GM12878 (cell line): ENCODE results near the gene UHRF1. TPM values are rescaled to one million over a fixed set of nuclear protein-coding genes. Genes with fewer than 3 reads are reported as not detected.

Source experiments
- ATAC-seq: fragments of 200-7000 bp; cut with Tn5 transposase; 3 replicates; pipeline ENCODE4 v1.9.1; 2020; ENCODE audit warnings: mild to moderate bottlenecking, moderate library complexity
- BruUV-seq: library from RNA; stranded (reverse); fragments of 400-500 nt; replicated peaks from 2 replicates; lab custom pipeline; 2021; lab: Mats Ljungman, UMichigan
- CTCF ChIA-PET: fragments of 300-600 bp; sonication (Branson Sonifier 250); formaldehyde crosslinking; extraction: SDS; loops from one replicate; lab custom pipeline; 2021; ENCODE audit warnings: inconsistent platforms; lab: Yijun Ruan, JAX
- POLR2A ChIA-PET: fragments of 350-600 bp; formaldehyde crosslinking; extraction: SDS; loops from one replicate; lab custom pipeline; 2021; ENCODE audit warnings: inconsistent platforms; lab: Charles Lee
- RAD21 ChIA-PET: fragments of 300-600 bp; sonication (Branson Sonifier 250); formaldehyde crosslinking; loops from one replicate; lab custom pipeline; 2023; ENCODE audit warnings: antibody characterized with exemption; ENCODE audit not compliant: unreplicated experiment; lab: Charles Lee
- SMC1A ChIA-PET: fragments of 300-600 bp; sonication (Branson Sonifier 250); formaldehyde crosslinking; loops from one replicate; lab custom pipeline; 2023; ENCODE audit not compliant: unreplicated experiment, uncharacterized antibody; lab: Charles Lee
- DNase-seq: peaks from one replicate; pipeline ENCODE4 v3.0.0-alpha.2; 2011; ENCODE audit warnings: low read depth, low spot score
- FAIRE-seq: peaks from 3 replicates; lab custom pipeline; 2011; peaks lifted over from hg19 to GRCh38; lab: Jason Lieb, UNC
- H2AFZ ChIP-seq: 2 replicates; pipeline ENCODE4 v1.6.0; 2011; ENCODE audit warnings: low read depth, low read length, control low read depth; ENCODE audit not compliant: control insufficient read depth
- H3K27ac ChIP-seq: 2 replicates; pipeline ENCODE4 v1.5.1; 2011; ENCODE audit warnings: control low read depth; ENCODE audit not compliant: control insufficient read depth, insufficient read depth
- H3K27me3 ChIP-seq, 2 experiments: replicated peaks in 1 of 2; 2 replicates each; pipeline versions ENCODE4 v1.6.0 to v1.6.1; 2011; ENCODE audit warnings: low read length in 1 of 2; ENCODE audit not compliant: control insufficient read depth in 2 of 2, insufficient read depth in 2 of 2
- H3K36me3 ChIP-seq, 2 experiments: 2 replicates each; pipeline ENCODE4 v1.5.1; 2011; ENCODE audit warnings: low read length in 1 of 2; ENCODE audit not compliant: control insufficient read depth in 2 of 2, insufficient read depth in 2 of 2
- H3K4me1 ChIP-seq: 2 replicates; pipeline ENCODE4 v1.6.1; 2011; ENCODE audit warnings: mild to moderate bottlenecking, low read length, moderate library complexity, mixed read lengths; ENCODE audit not compliant: control insufficient read depth, insufficient read depth
- H3K4me2 ChIP-seq: 2 replicates; pipeline ENCODE4 v1.6.0; 2011; ENCODE audit warnings: control low read depth; ENCODE audit not compliant: control insufficient read depth, insufficient read depth
- H3K4me3 ChIP-seq: fragments of 200-600 bp; sonication (generic); 2 replicates; pipeline ENCODE4 v1.5.1; 2016
- H3K79me2 ChIP-seq: 2 replicates; pipeline ENCODE4 v1.6.0; 2011; ENCODE audit warnings: low read length; ENCODE audit not compliant: control insufficient read depth, insufficient read depth
- H3K9ac ChIP-seq: 2 replicates; pipeline ENCODE4 v1.8.0; 2011; ENCODE audit warnings: low read length, control low read depth, mixed read lengths; ENCODE audit not compliant: control insufficient read depth, insufficient read depth
- H3K9me3 ChIP-seq: replicated peaks from 3 replicates; pipeline ENCODE4 v1.5.1; 2011; ENCODE audit warnings: mild to moderate bottlenecking, low read length; ENCODE audit not compliant: control insufficient read depth, insufficient read depth
- H4K20me1 ChIP-seq: 2 replicates; pipeline ENCODE4 v1.6.0; 2011; ENCODE audit not compliant: control insufficient read depth, insufficient read depth
- MYB ChIP-seq: fragments of 150-350 bp; IDR thresholded peaks from 2 replicates; pipeline ENCODE4 v1.6.1; 2014; ENCODE audit warnings: mild to moderate bottlenecking, low read depth, low read length, borderline replicate concordance
- POLR2A ChIP-seq: IDR thresholded peaks from 2 replicates; pipeline ENCODE4 v1.6.1; 2011; ENCODE audit warnings: low read depth, mild to moderate bottlenecking, low read length
- SMARCA5 ChIP-seq: fragments of 450-650 bp; IDR thresholded peaks from 2 replicates; pipeline ENCODE4 v1.6.1; 2017; ENCODE audit warnings: mild to moderate bottlenecking
- SREBF1 ChIP-seq: IDR thresholded peaks from 2 replicates; pipeline ENCODE4 v1.6.1; 2012; ENCODE audit warnings: mild to moderate bottlenecking, low read length
- WGBS: methylation state at CpG from one replicate; pipeline ENCODE4 v1.1.6; 2016; ENCODE audit warnings: low lambda C conversion rate; ENCODE audit not compliant: insufficient replicate concordance, insufficient coverage; ENCODE audit errors: missing lambda C conversion rate; 5-methylcytosine and 5-hydroxymethylcytosine counted together
- in situ Hi-C: fragments of 300-500 bp; cut with MboI; formaldehyde crosslinking; loops from 9 replicates; pipeline ENCODE4 v1.14.3; 2018; ENCODE audit warnings: mixed read lengths
- intact Hi-C: fragments of 100-400 bp; cut with micrococcal nuclease; formaldehyde crosslinking; loops from one replicate; pipeline ENCODE4 v1.14.2; 2022; ENCODE audit not compliant: unreplicated experiment
- polyA plus RNA-seq, 11 experiments: library from polyadenylated mRNA; depleted of rRNA in 4 of 11; unstranded in 6 of 11; stranded (reverse) in 5 of 11; fragments of >200 nt; fragmentation: Nextera tagmentation in 4 of 11; fragmentation: Illumina TruSeq in 1 of 11; extraction: Ambion mirVana in 4 of 11; extraction: Trizol in 1 of 11; gene quantifications; 1 replicate in 1 of 11; 2 replicates in 10 of 11; pipeline versions ENCODE4 v1.2.1 to v1.2.3, GENCODE V29; 2011 to 2016; ENCODE audit warnings: inconsistent platforms in 2 of 11, missing spikeins in 2 of 11, low read depth in 1 of 11
- total RNA-seq, 4 experiments: library from RNA; depleted of rRNA in 3 of 4; stranded (reverse); fragments of >200 nt in 3 of 4; fragmentation: Illumina TruSeq in 1 of 4; extraction: Trizol in 1 of 4; gene quantifications; 2 replicates each; pipeline versions ENCODE4 v1.2.1 to v1.2.3, GENCODE V29; 2013 to 2021
- TF ChIP-seq, protein P1 (sequence below): IDR thresholded peaks from 2 replicates; pipeline ENCODE4 v1.6.1; 2011; ENCODE audit warnings: borderline replicate concordance, low read depth, mild to moderate bottlenecking, moderate library complexity, low read length; ENCODE audit not compliant: insufficient read depth, poor library complexity, severe bottlenecking

The UHRF1 gene
- total and polyA plus RNA-seq, 10 of the 15 experiments (the other 5 are each of a cell fraction or from before 2014, with no cell fraction given): 13.0 to 109 (median 37.7) TPM

DNA sequence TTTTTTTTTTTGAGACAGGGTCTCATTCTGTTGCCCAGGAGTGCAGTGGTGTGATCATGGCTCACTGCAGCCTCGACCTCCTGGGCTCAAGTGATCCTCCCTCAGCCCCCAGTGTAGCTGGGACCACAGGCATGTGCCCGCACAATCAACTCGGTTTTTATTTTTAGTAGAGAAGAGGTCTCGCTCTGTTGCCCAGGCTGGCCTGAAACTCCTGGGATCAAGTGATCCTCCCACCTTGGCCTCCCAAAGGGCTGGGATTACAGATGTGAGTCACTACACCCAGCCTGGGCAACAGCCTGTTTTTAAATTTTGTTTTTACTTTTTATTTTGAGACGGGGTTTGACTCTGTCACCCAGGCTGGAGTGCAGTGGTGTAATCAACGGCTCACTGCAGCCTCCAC lies 57.3 kb downstream of the UHRF1 start (continued):
- TF ChIP-seq, protein P1, sequence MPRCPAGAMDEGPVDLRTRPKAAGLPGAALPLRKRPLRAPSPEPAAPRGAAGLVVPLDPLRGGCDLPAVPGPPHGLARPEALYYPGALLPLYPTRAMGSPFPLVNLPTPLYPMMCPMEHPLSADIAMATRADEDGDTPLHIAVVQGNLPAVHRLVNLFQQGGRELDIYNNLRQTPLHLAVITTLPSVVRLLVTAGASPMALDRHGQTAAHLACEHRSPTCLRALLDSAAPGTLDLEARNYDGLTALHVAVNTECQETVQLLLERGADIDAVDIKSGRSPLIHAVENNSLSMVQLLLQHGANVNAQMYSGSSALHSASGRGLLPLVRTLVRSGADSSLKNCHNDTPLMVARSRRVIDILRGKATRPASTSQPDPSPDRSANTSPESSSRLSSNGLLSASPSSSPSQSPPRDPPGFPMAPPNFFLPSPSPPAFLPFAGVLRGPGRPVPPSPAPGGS: no peak

DNA sequence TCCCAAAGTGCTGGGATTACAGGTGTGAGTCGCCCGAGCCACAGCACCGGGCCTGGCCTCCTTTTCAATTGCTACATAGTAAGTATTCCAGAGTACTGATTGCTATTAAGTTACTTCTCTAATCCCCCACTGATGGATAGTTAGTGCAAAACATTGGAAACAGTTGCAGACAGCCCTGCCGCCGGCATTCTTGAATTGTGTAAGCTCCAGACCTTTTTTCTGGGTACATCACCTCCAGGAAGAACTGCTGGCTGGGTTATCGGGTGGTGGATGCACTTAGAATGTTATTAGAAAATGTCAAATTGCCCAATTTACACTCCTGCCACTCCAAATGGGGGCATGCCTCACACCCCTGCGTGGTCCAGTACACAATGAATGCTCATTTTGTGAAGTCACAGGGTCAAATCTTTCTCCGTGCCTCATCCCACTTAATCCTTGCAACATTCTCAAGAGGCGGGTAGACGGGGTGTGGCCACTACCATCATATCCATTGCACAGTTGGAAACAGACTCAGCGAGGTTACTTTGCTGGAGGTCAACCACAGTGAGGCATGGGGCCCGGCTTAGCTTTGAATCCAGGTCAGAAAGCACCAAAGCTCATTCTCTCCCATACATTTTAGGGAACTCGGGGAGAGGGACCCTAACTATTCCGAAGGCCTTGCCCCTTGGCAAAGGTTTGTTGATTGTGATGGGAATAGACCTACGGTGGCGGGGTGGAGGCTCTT lies 58.6 kb downstream of the UHRF1 start:
- ChIA-PET RAD21 (interaction anchor here (1.0 to 1.8 kb wide), 5 partner anchors 64 to 177 kb away, joined by 3 to 7 read pairs (median 6); partner anchors contain the start of genes FEM1A and PLIN3), SMC1A (interaction anchor here (0.6 to 1.4 kb wide), 3 partner anchors 11 to 368 kb away, joined by 3 to 4 read pairs (median 3); no protein-coding TSS in a partner anchor), POLR2A (interaction anchor here (0.6 to 1.9 kb wide), 9 partner anchors 18 to 655 kb away, joined by 3 to 7 read pairs (median 4); partner anchors contain the start of genes PLIN3, SAFB, SAFB2 and TICAM1), CTCF (interaction anchor here (0.6 to 3.0 kb wide), 9 partner anchors 7 to 722 kb away, joined by 3 to 14 read pairs (median 5); partner anchors contain the start of genes FEM1A and RPL36)
- BruUV-seq: no TSS peak
- H3K79me2 ChIP-seq: peaks cover 37% of the 10 kb centered on the region
- H3K4me1 ChIP-seq: peaks cover 12% of the 10 kb centered on the region
- peak overlapping the region; percentile 53; the same call in 1 of the 2 replicates for H3K4me3 ChIP-seq
- H3K27me3 ChIP-seq: no peaks in the 10 kb centered on the region
- DNase-seq (no peak), FAIRE-seq (no peak), ATAC-seq (no peak)
- no peaks in the 10 kb centered on the region for H3K9me3 ChIP-seq
- peak overlapping the region; percentile 67 for H3K27ac ChIP-seq
- TF ChIP-seq POLR2A (no peak), SMARCA5 (0 out of 2 replicates have a peak, but pooled peaks have one; percentile 69), MYB (no peak), SREBF1 (no peak)
- peak overlapping the region; percentile 58 for H2AFZ ChIP-seq
- peaks cover 7% of the 10 kb centered on the region for H4K20me1 ChIP-seq
- H3K9ac ChIP-seq: peak overlapping the region; percentile 24; the same call in 1 of the 2 replicates
- H3K36me3 ChIP-seq: peaks cover 0 to 2% of the 10 kb centered on the region in 2 experiments; a peak in 2 of 4 replicates
- in situ Hi-C loops (no loop called here), intact Hi-C loops (loop anchor here (2.0 to 10.0 kb wide), 2 partner anchors 57 to 103 kb away; partner anchors contain the start of gene PLIN3)
- peak overlapping the region; percentile 95 for H3K4me2 ChIP-seq
- 77% methylated on average over 16 of the region's 16 CpGs for WGBS
